SK-N-MC (cell line): ENCODE data around the gene GRB14.

ENCODE experiments used
- EZH2 ChIP-seq: fragments of 200-600 bp; sonication (generic); IDR thresholded peaks from one replicate; pipeline ENCODE4 v1.6.1; 2017; ENCODE audit warnings: antibody characterized with exemption
- POLR2AphosphoS5 ChIP-seq: IDR thresholded peaks from 2 replicates; pipeline ENCODE4 v1.6.1; 2012; ENCODE audit warnings: mild to moderate bottlenecking, low read depth, low read length, borderline replicate concordance

GRCh38 chr2:164655336-164655735 is 34.1 kb upstream of the GRB14 start:
- TF ChIP-seq EZH2 (no peak), POLR2AphosphoS5 (no peak)
